Measurements from ENCODE around the gene ELK4.

Gene ELK4

DNA sequence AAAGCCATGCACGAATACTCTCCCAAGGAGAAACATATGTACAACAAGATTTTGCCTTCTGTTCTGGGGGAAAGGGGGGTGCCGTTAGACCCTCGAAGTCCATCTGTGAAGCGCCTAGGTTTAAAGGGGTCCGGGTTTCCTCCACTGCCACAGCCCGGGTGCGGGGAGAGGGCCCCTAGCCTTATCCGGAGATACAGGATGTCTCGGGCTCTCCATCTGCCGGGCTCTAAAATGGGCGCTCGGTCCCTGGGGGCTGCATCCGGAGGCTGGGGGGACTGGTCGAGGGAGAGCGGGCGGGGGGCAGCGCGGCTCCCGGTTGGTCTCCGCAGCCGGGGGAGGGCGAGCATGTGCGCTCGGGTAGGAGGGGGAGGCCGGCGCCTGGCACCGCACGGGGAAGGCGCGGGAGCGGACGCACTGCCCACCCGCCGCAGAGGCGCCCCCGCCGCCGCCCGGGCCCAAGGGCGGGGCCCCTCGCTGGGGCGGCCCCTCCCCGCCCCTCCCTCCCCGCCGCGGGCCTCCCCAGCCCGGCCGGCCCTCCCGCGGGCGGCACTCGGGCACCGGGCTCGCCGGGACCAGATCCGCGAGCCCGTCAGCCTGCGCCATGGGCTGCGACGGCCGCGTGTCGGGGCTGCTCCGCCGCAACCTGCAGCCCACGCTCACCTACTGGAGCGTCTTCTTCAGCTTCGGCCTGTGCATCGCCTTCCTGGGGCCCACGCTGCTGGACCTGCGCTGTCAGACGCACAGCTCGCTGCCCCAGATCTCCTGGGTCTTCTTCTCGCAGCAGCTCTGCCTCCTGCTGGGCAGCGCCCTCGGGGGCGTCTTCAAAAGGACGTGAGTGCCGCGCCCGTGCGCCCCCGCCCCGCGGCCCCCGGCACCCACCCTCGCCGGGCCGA lies 63.1 kb downstream of the ELK4 start:
- Histone ChIP-seq H3K4me3 (ENCODE audit: low read depth in 1 of 2, low read length in 2 of 2) (peak overlapping the region; percentile 50 to 54), H3K27ac (ENCODE audit: low read depth, low read length) (no peak overlapping the region), H3K9ac (ENCODE audit: low read depth in 1 of 2, low read length in 2 of 2) (no peak overlapping the region), H3K36me3 (ENCODE audit: control insufficient read depth in 1 of 2, insufficient read depth in 2 of 2, low read length in 2 of 2) (no peaks in the 10 kb centered on the region), H3K4me1 (ENCODE audit: control insufficient read depth in 1 of 2, insufficient read depth in 2 of 2, low read length in 2 of 2) (no peaks in the 10 kb centered on the region), H3K9me3 (ENCODE audit: control insufficient read depth in 1 of 2, low read length in 2 of 2) (no peaks in the 10 kb centered on the region), H3K27me3 (ENCODE audit: control insufficient read depth in 1 of 2, insufficient read depth in 2 of 2, low read length in 2 of 2) (peaks cover 40 to 43% of the 10 kb centered on the region in 2 donors)

- Histone ChIP-seq H3K9me3 (ENCODE audit: control insufficient read depth in 1 of 2, low read length in 2 of 2) (no peaks in the 10 kb centered on the region), H3K36me3 (ENCODE audit: control insufficient read depth in 1 of 2, insufficient read depth in 2 of 2, low read length in 2 of 2) (no peaks in the 10 kb centered on the region), H3K27me3 (ENCODE audit: control insufficient read depth in 1 of 2, insufficient read depth in 2 of 2, low read length in 2 of 2) (peaks cover 40 to 43% of the 10 kb centered on the region in 2 donors), H3K9ac (ENCODE audit: low read depth in 1 of 2, low read length in 2 of 2) (no peak overlapping the region), H3K4me3 (ENCODE audit: low read depth in 1 of 2, low read length in 2 of 2) (no peak overlapping the region), H3K27ac (ENCODE audit: low read depth, low read length) (no peak overlapping the region), H3K4me1 (ENCODE audit: control insufficient read depth in 1 of 2, insufficient read depth in 2 of 2, low read length in 2 of 2) (no peaks in the 10 kb centered on the region)
Measured at GRCh38 chr1:205568135-205568468, 63.7 kb downstream of the ELK4 start.

DNA sequence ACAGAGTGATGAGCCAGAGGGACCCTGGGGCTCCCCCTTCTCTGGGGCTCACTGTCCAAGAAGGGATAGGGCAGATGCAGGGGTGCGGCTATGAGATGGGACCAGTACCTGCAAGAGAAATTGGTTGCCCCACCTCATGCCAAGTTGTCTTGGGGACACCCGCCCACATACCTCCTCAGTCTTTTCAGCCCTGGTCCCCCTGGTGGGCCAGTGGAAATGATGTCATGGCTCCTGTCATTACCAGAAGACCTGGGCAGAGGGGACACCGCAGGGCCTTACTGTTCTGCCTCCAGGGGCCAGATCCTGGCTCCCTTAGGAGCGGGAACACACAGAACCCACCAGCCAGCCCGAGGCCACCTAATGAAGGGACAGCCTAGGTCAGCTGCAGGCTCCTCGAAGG lies 64.1 kb downstream of the ELK4 start:
- no peaks in the 10 kb centered on the region for H3K9me3 ChIP-seq (ENCODE audit: control insufficient read depth in 1 of 2, low read length in 2 of 2)
- no peak overlapping the region for H3K4me3 ChIP-seq (ENCODE audit: low read depth in 1 of 2, low read length in 2 of 2)
- H3K4me1 ChIP-seq (ENCODE audit: control insufficient read depth in 1 of 2, insufficient read depth in 2 of 2, low read length in 2 of 2): no peaks in the 10 kb centered on the region
- no peak overlapping the region for H3K9ac ChIP-seq (ENCODE audit: low read depth in 1 of 2, low read length in 2 of 2)
- H3K36me3 ChIP-seq (ENCODE audit: control insufficient read depth in 1 of 2, insufficient read depth in 2 of 2, low read length in 2 of 2): no peaks in the 10 kb centered on the region
- H3K27me3 ChIP-seq (ENCODE audit: control insufficient read depth in 1 of 2, insufficient read depth in 2 of 2, low read length in 2 of 2): peaks cover 40 to 43% of the 10 kb centered on the region in 2 donors
- no peak overlapping the region for H3K27ac ChIP-seq (ENCODE audit: low read depth, low read length)

GRCh38 chr1:205565799-205566198 lies 66.0 kb downstream of the ELK4 start:
- Histone ChIP-seq H3K36me3 (ENCODE audit: control insufficient read depth in 1 of 2, insufficient read depth in 2 of 2, low read length in 2 of 2) (no peaks in the 10 kb centered on the region), H3K4me1 (ENCODE audit: control insufficient read depth in 1 of 2, insufficient read depth in 2 of 2, low read length in 2 of 2) (no peaks in the 10 kb centered on the region), H3K9me3 (ENCODE audit: control insufficient read depth in 1 of 2, low read length in 2 of 2) (peaks cover 5 to 8% of the 10 kb centered on the region in 2 donors), H3K9ac (ENCODE audit: low read depth in 1 of 2, low read length in 2 of 2) (no peak overlapping the region), H3K27ac (ENCODE audit: low read depth, low read length) (no peak overlapping the region), H3K27me3 (ENCODE audit: control insufficient read depth in 1 of 2, insufficient read depth in 2 of 2, low read length in 2 of 2) (peaks cover 29 to 36% of the 10 kb centered on the region in 2 donors), H3K4me3 (ENCODE audit: low read depth in 1 of 2, low read length in 2 of 2) (no peak overlapping the region)

- Histone ChIP-seq H3K27ac (ENCODE audit: low read depth, low read length) (no peak overlapping the region), H3K9me3 (ENCODE audit: control insufficient read depth in 1 of 2, low read length in 2 of 2) (peaks cover 5 to 8% of the 10 kb centered on the region in 2 donors), H3K4me1 (ENCODE audit: control insufficient read depth in 1 of 2, insufficient read depth in 2 of 2, low read length in 2 of 2) (no peaks in the 10 kb centered on the region), H3K36me3 (ENCODE audit: control insufficient read depth in 1 of 2, insufficient read depth in 2 of 2, low read length in 2 of 2) (no peaks in the 10 kb centered on the region), H3K9ac (ENCODE audit: low read depth in 1 of 2, low read length in 2 of 2) (no peak overlapping the region), H3K27me3 (ENCODE audit: control insufficient read depth in 1 of 2, insufficient read depth in 2 of 2, low read length in 2 of 2) (peaks cover 17 to 22% of the 10 kb centered on the region in 2 donors), H3K4me3 (ENCODE audit: low read depth in 1 of 2, low read length in 2 of 2) (no peak overlapping the region)
Measured at GRCh38 chr1:205563927-205564441, 67.8 kb downstream of the ELK4 start.

- H3K4me3 ChIP-seq (ENCODE audit: low read depth in 1 of 2, low read length in 2 of 2): no peak overlapping the region
- H3K9me3 ChIP-seq (ENCODE audit: control insufficient read depth in 1 of 2, low read length in 2 of 2): peaks cover 5 to 8% of the 10 kb centered on the region in 2 donors
- no peak overlapping the region for H3K9ac ChIP-seq (ENCODE audit: low read depth in 1 of 2, low read length in 2 of 2)
- H3K36me3 ChIP-seq (ENCODE audit: control insufficient read depth in 1 of 2, insufficient read depth in 2 of 2, low read length in 2 of 2): no peaks in the 10 kb centered on the region
- no peaks in the 10 kb centered on the region for H3K4me1 ChIP-seq (ENCODE audit: control insufficient read depth in 1 of 2, insufficient read depth in 2 of 2, low read length in 2 of 2)
- peaks cover 0 to 6% of the 10 kb centered on the region in 2 donors for H3K27me3 ChIP-seq (ENCODE audit: control insufficient read depth in 1 of 2, insufficient read depth in 2 of 2, low read length in 2 of 2)
- no peak overlapping the region for H3K27ac ChIP-seq (ENCODE audit: low read depth, low read length)
Measured at GRCh38 chr1:205561501-205562203, 70.2 kb downstream of the ELK4 start.
